K562 (cell line): ENCODE measurements around the gene SZT2. TPM values are rescaled to one million over a fixed set of nuclear protein-coding genes. Genes with fewer than 3 reads are reported as not detected.

Experiments
- ARID3A ChIP-seq: IDR thresholded peaks from 2 replicates; pipeline ENCODE4 v1.6.1; 2012; ENCODE audit warnings: low read depth, low read length, improper control_type of control experiment, borderline replicate concordance
- CGGBP1 ChIP-seq: fragments of 250-450 bp; sonication (Bioruptor Pico); IDR thresholded peaks from 2 replicates; pipeline ENCODE4 v1.9.0; 2021; ENCODE audit warnings: mild to moderate bottlenecking
- GATA2 ChIP-seq: sonication (generic); formaldehyde crosslinking; IDR thresholded peaks from 2 replicates; pipeline ENCODE4 v1.4.0; 2020; ENCODE audit warnings: mild to moderate bottlenecking, missing genetic modification reagents
- HES1 ChIP-seq: fragments of 450-650 bp; IDR thresholded peaks from 2 replicates; pipeline ENCODE4 v1.6.1; 2016; ENCODE audit warnings: low read depth, mild to moderate bottlenecking, moderate library complexity
- HNRNPK ChIP-seq: fragments of 200-400 bp; formaldehyde crosslinking; IDR thresholded peaks from one replicate; pipeline ENCODE4 v1.6.1; 2018; ENCODE audit warnings: mild to moderate bottlenecking, low read depth, low read length; ENCODE audit not compliant: poor library complexity, severe bottlenecking
- HOMEZ ChIP-seq: fragments of 250-450 bp; sonication (Bioruptor Pico); IDR thresholded peaks from 2 replicates; pipeline ENCODE4 v1.4.0; 2020; ENCODE audit warnings: mild to moderate bottlenecking, moderate library complexity
- HOXB6 ChIP-seq: fragments of 250-450 bp; sonication (Bioruptor Pico); IDR thresholded peaks from 2 replicates; pipeline ENCODE4 v1.5.1; 2022; ENCODE audit warnings: mild to moderate bottlenecking, borderline replicate concordance
- JUN ChIP-seq, 2 experiments: sonication (generic) in 1 of 2; formaldehyde crosslinking in 1 of 2; IDR thresholded peaks; 2 replicates each; pipeline versions ENCODE4 v1.6.1 to v1.8.0; 2012 to 2022; ENCODE audit warnings: borderline replicate concordance in 2 of 2, mild to moderate bottlenecking in 2 of 2, improper control_type of control experiment in 1 of 2, low read depth in 1 of 2, low read length in 1 of 2, missing genetic modification reagents in 1 of 2
- NEUROD1 ChIP-seq: fragments of 150-350 bp; IDR thresholded peaks from 2 replicates; pipeline ENCODE4 v1.6.1; 2014; ENCODE audit warnings: borderline replicate concordance, low read length, low read depth; ENCODE audit not compliant: partially characterized antibody
- NRF1 ChIP-seq, 2 experiments: fragments of 450-650 bp; IDR thresholded peaks in 1 of 2; conservative IDR thresholded peaks in 1 of 2; 2 replicates each; pipeline ENCODE4 v1.6.1; 2014; ENCODE audit warnings: mild to moderate bottlenecking in 2 of 2
- PATZ1 ChIP-seq: fragments of 250-450 bp; sonication (Bioruptor Pico); IDR thresholded peaks from 2 replicates; pipeline ENCODE4 v1.5.0; 2020; ENCODE audit warnings: mild to moderate bottlenecking, borderline replicate concordance
- SMAD4 ChIP-seq: fragments of 250-450 bp; sonication (Bioruptor Pico); conservative IDR thresholded peaks from 2 replicates; pipeline ENCODE4 v1.8.0; 2021; ENCODE audit warnings: inconsistent platforms, mild to moderate bottlenecking, moderate library complexity
- TAF9B ChIP-seq: fragments of 450-650 bp; IDR thresholded peaks from 2 replicates; pipeline ENCODE4 v1.6.1; 2018; ENCODE audit warnings: mild to moderate bottlenecking; ENCODE audit not compliant: partially characterized antibody
- TBL1XR1 ChIP-seq, 2 experiments: IDR thresholded peaks; 2 replicates each; pipeline ENCODE4 v1.6.1; 2012; ENCODE audit warnings: improper control_type of control experiment in 2 of 2, low read length in 2 of 2, mild to moderate bottlenecking in 1 of 2
- TSC22D4 ChIP-seq: fragments of 450-650 bp; IDR thresholded peaks from 2 replicates; pipeline ENCODE4 v1.6.1; 2016; ENCODE audit warnings: missing genetic modification characterization, missing biosample characterization, control low read depth
- ZNF146 ChIP-seq: IDR thresholded peaks from one replicate; pipeline ENCODE4 v1.6.1; 2018; ENCODE audit warnings: missing compliant biosample characterization; ENCODE audit not compliant: unreplicated experiment
- ZNF644 ChIP-seq: fragments of 200-800 bp; sonication (Bioruptor generic); IDR thresholded peaks from 2 replicates; pipeline ENCODE4 v1.6.1; 2016; ENCODE audit warnings: low read depth, missing genetic modification characterization, missing compliant biosample characterization
- polyA plus RNA-seq, 8 experiments: library from polyadenylated mRNA; depleted of rRNA in 4 of 8; stranded (reverse) in 5 of 8; unstranded in 3 of 8; fragments of >200 nt; fragmentation: Nextera tagmentation in 2 of 8; fragmentation: Illumina TruSeq in 1 of 8; extraction: Ambion mirVana in 2 of 8; extraction: Trizol in 1 of 8; gene quantifications; 2 replicates each; pipeline versions ENCODE4 v1.2.1 to v1.2.3, GENCODE V29; 2011 to 2014; ENCODE audit warnings: inconsistent platforms in 1 of 8, missing spikeins in 1 of 8
- total RNA-seq, 7 experiments: library from RNA; depleted of rRNA in 6 of 7; stranded (reverse); fragments of >200 nt in 6 of 7; fragmentation: Illumina TruSeq in 2 of 7; extraction: Trizol in 2 of 7; gene quantifications; 2 replicates each; pipeline versions ENCODE4 v1.2.1 to v1.2.3, GENCODE V29; 2011 to 2021; ENCODE audit warnings: low replicate concordance in 1 of 7

Gene SZT2
- total and polyA plus RNA-seq, 9 of the 15 experiments (the other 6 are each of a cell fraction or from before 2014, with no cell fraction given), result 0.88 to 31.0 (median 12.8) TPM

GRCh38 chr1:43367026-43367903, 22.4 kb upstream of the SZT2 start (continued):
- no peak for TF ChIP-seq HOMEZ
- TF ChIP-seq TSC22D4 (tag), result no peak
- TF ChIP-seq CGGBP1, result no peak
- peak; percentile 25; the same call in 1 of the 2 replicates for TF ChIP-seq SMAD4 (CRISPR knock-in tag)
- TF ChIP-seq PATZ1, result no peak
- TF ChIP-seq ARID3A, result no peak
- 0 out of 2 replicates have a peak, but pooled peaks have one; percentile 21 for TF ChIP-seq ZNF644
- TF ChIP-seq HOXB6, result no peak
- TF ChIP-seq NEUROD1, result no peak
- TF ChIP-seq JUN (IDR thresholded peaks at IDR 0.05; ENCODE audit: borderline replicate concordance, low read depth, low read length), result no peak
- TF ChIP-seq JUN (CRISPR knock-in tag; IDR thresholded peaks at IDR 0.05; ENCODE audit: borderline replicate concordance), result 0 out of 2 replicates have a peak, but pooled peaks have one; percentile 32
- peak in 1 of 2 experiments; percentile 22; a peak in 1 of 4 replicates for TF ChIP-seq NRF1 (conservative IDR thresholded peaks at IDR 0.05 in 1 of 2, IDR thresholded peaks at IDR 0.05 in 1 of 2)
- TF ChIP-seq TBL1XR1 (IDR thresholded peaks at IDR 0.05; ENCODE audit: low read length in 2 of 2), result 0 out of 4 replicates have a peak, but pooled peaks of 1 of the 2 experiments have one; percentile 49
- no peak for TF ChIP-seq HNRNPK
- peak; percentile 11 for TF ChIP-seq TAF9B
- TF ChIP-seq GATA2 (CRISPR knock-in tag), result peak; percentile 62
- peak; percentile 32 for TF ChIP-seq ZNF146 (CRISPR knock-in tag)
- 0 out of 2 replicates have a peak, but pooled peaks have one; percentile 32 for TF ChIP-seq HES1
